CD14-positive monocyte (primary cell): ENCODE results near the gene PCDHB3. TPM values are rescaled to one million over a fixed set of nuclear protein-coding genes. Genes with fewer than 3 reads are reported as not detected.
A peak's percentile ranks its signal among the peaks of the same experiment; 100 is the strongest.

Experiments used
- DNase-seq, 3 donors: peaks; one replicate each; pipeline ENCODE4 v3.0.0-alpha.2; 2011 to 2022
- H2AFZ ChIP-seq: 2 replicates; pipeline ENCODE4 v1.6.0; 2012; ENCODE audit warnings: mild to moderate bottlenecking, low read depth, low read length, inconsistent platforms; ENCODE audit not compliant: insufficient read depth, poor library complexity, severe bottlenecking
- H3K27ac ChIP-seq, 2 donors: 1 replicate in 1 of 2; 2 replicates in 1 of 2; pipeline ENCODE4 v1.5.1; 2012 to 2013; ENCODE audit warnings: low read length in 2 of 2, control low read depth in 1 of 2, inconsistent platforms in 1 of 2, low read depth in 1 of 2, mild to moderate bottlenecking in 1 of 2
- H3K27me3 ChIP-seq, 2 donors: one replicate each; pipeline versions ENCODE4 v1.6.0 to v1.6.1; 2011 to 2013; ENCODE audit warnings: low read length in 2 of 2; ENCODE audit not compliant: control insufficient read depth in 2 of 2, insufficient read depth in 2 of 2
- H3K36me3 ChIP-seq, 2 donors: replicated peaks in 1 of 2; 1 replicate in 1 of 2; 2 replicates in 1 of 2; pipeline versions ENCODE4 v1.5.1 to v1.6.1; 2012 to 2013; ENCODE audit warnings: low read length in 2 of 2, control low read depth in 1 of 2, inconsistent platforms in 1 of 2, mild to moderate bottlenecking in 1 of 2; ENCODE audit not compliant: insufficient read depth in 2 of 2, control insufficient read depth in 1 of 2
- H3K4me1 ChIP-seq, 2 donors: 1 replicate in 1 of 2; 2 replicates in 1 of 2; pipeline versions ENCODE4 v1.5.1 to v1.6.1; 2012 to 2013; ENCODE audit warnings: low read length in 2 of 2, control low read depth in 1 of 2, inconsistent platforms in 1 of 2, mild to moderate bottlenecking in 1 of 2, moderate library complexity in 1 of 2; ENCODE audit not compliant: insufficient read depth in 2 of 2, control insufficient read depth in 1 of 2
- H3K4me2 ChIP-seq: replicated peaks from 2 replicates; pipeline ENCODE3; 2012; ENCODE audit warnings: low read length, moderate library complexity, mild to moderate bottlenecking; ENCODE audit not compliant: poor library complexity, severe bottlenecking; ENCODE audit errors: extremely low read depth
- H3K4me3 ChIP-seq, 3 experiments: fragments of 200-600 bp in 1 of 3; sonication (generic) in 1 of 3; replicated peaks in 1 of 3; 1 replicate in 2 of 3; 2 replicates in 1 of 3; pipeline ENCODE4 v1.5.1; 2011 to 2013; ENCODE audit warnings: low read length in 3 of 3, mild to moderate bottlenecking in 3 of 3, control low read depth in 2 of 3, low read depth in 2 of 3, inconsistent platforms in 1 of 3, moderate library complexity in 1 of 3
- H3K79me2 ChIP-seq: 2 replicates; pipeline ENCODE4 v1.6.0; 2012; ENCODE audit warnings: mild to moderate bottlenecking, control low read depth, inconsistent platforms, low read length, moderate library complexity; ENCODE audit not compliant: insufficient read depth
- H3K9ac ChIP-seq: 2 replicates; pipeline ENCODE4 v1.6.0; 2017; ENCODE audit warnings: low read length, mild to moderate bottlenecking; ENCODE audit not compliant: insufficient read depth, poor library complexity, severe bottlenecking
- H3K9me3 ChIP-seq, 2 donors: replicated peaks in 1 of 2; 1 replicate in 1 of 2; 2 replicates in 1 of 2; pipeline versions ENCODE4 v1.5.1 to v1.6.1; 2012 to 2013; ENCODE audit warnings: low read length in 2 of 2, control low read depth in 1 of 2; ENCODE audit not compliant: control insufficient read depth in 1 of 2, insufficient read depth in 1 of 2
- H4K20me1 ChIP-seq: 2 replicates; pipeline ENCODE4 v1.6.0; 2012; ENCODE audit warnings: mild to moderate bottlenecking, low read length, control low read depth, moderate library complexity; ENCODE audit not compliant: insufficient read depth
- H3K27ac Mint-ChIP-seq, 7 donors: one replicate each; pipeline ENCODE4 v1.8.0; 2020; ENCODE audit warnings: mild to moderate bottlenecking in 7 of 7, mixed read lengths in 7 of 7, moderate library complexity in 6 of 7, inconsistent platforms in 2 of 7
- H3K27me3 Mint-ChIP-seq, 3 donors: one replicate each; pipeline ENCODE4 v1.8.0; 2021 to 2022; ENCODE audit warnings: low read depth in 3 of 3, mild to moderate bottlenecking in 3 of 3, mixed read lengths in 3 of 3, moderate library complexity in 3 of 3, inconsistent platforms in 1 of 3
- H3K36me3 Mint-ChIP-seq, 2 donors: one replicate each; pipeline ENCODE4 v1.8.0; 2020; ENCODE audit warnings: mixed read lengths in 2 of 2, inconsistent platforms in 1 of 2, mild to moderate bottlenecking in 1 of 2
- H3K4me1 Mint-ChIP-seq: one replicate; pipeline ENCODE4 v1.8.0; 2020; ENCODE audit warnings: mild to moderate bottlenecking, mixed read lengths
- H3K4me3 Mint-ChIP-seq, 2 donors: one replicate each; pipeline ENCODE4 v1.8.0; 2020; ENCODE audit warnings: mild to moderate bottlenecking in 2 of 2, mixed read lengths in 2 of 2, moderate library complexity in 1 of 2
- H3K9me3 Mint-ChIP-seq, 7 donors: one replicate each; pipeline ENCODE4 v1.8.0; 2020 to 2022; ENCODE audit warnings: mixed read lengths in 7 of 7, mild to moderate bottlenecking in 6 of 7, moderate library complexity in 6 of 7, inconsistent platforms in 2 of 7
- CTCF ChIP-seq: fragments of 200-600 bp; IDR thresholded peaks from one replicate; pipeline ENCODE4 v1.8.0; 2022; ENCODE audit warnings: antibody characterized with exemption, mild to moderate bottlenecking
- WGBS: methylation state at CpG from one replicate; pipeline ENCODE4 v1.1.5; 2013; ENCODE audit warnings: missing lambda C conversion rate; ENCODE audit not compliant: insufficient coverage; 5-methylcytosine and 5-hydroxymethylcytosine counted together
- intact Hi-C, 2 donors: fragments of 100-400 bp; cut with micrococcal nuclease; formaldehyde crosslinking; loops; one replicate each; pipeline versions ENCODE4 v1.15.0 to v1.15.1; 2023
- polyA plus RNA-seq, 3 donors: library from polyadenylated mRNA; depleted of rRNA in 1 of 3; unstranded in 2 of 3; stranded (reverse) in 1 of 3; fragments of 300-500 nt in 2 of 3; fragments of >200 nt in 1 of 3; fragmentation: Illumina TruSeq in 2 of 3; gene quantifications; 1 replicate in 2 of 3; 2 replicates in 1 of 3; pipeline ENCODE4 v1.2.3, GENCODE V29; 2012 to 2021

The PCDHB3 gene
- polyA plus RNA-seq, 3 donors: not detected

- H2AFZ ChIP-seq: no peak overlapping the region
- peaks cover 15 to 28% (median 20%) of the 10 kb centered on the region in 7 donors for H3K9me3 Mint-ChIP-seq
- H3K4me3 ChIP-seq: no peak overlapping the region
- no peaks in the 10 kb centered on the region for H3K36me3 ChIP-seq
- H4K20me1 ChIP-seq: no peaks in the 10 kb centered on the region
- H3K79me2 ChIP-seq: no peaks in the 10 kb centered on the region
- TF ChIP-seq CTCF: no peak
- no peak overlapping the region for H3K9ac ChIP-seq
- no peaks in the 10 kb centered on the region for H3K4me1 Mint-ChIP-seq
- no peaks in the 10 kb centered on the region for H3K36me3 Mint-ChIP-seq
- H3K27me3 ChIP-seq: peaks cover 0 to 3% of the 10 kb centered on the region in 2 donors
- no peak overlapping the region for H3K27ac Mint-ChIP-seq
- no peak overlapping the region for H3K27ac ChIP-seq
- H3K4me1 ChIP-seq: no peaks in the 10 kb centered on the region
- peaks cover 2 to 15% (median 13%) of the 10 kb centered on the region in 3 donors for H3K27me3 Mint-ChIP-seq
- DNase-seq: no peak
- peaks cover 10 to 12% of the 10 kb centered on the region in 2 donors for H3K9me3 ChIP-seq
- no CpG with 5 or more reads among the region's 1 CpG for WGBS
- no peak overlapping the region for H3K4me3 Mint-ChIP-seq
- intact Hi-C loops: no loop called here
- no peak overlapping the region for H3K4me2 ChIP-seq
Measured at GRCh38 chr5:141127305-141127704, 27.0 kb downstream of the PCDHB3 start.

- H3K9me3 ChIP-seq: peaks cover 27 to 28% of the 10 kb centered on the region in 2 donors
- no peaks in the 10 kb centered on the region for H3K4me1 ChIP-seq
- Mint-ChIP-seq H3K4me3 (peak within 1 kb of the TSS in 1 of 2 donors; percentile 36), H3K27me3 (peaks cover 1 to 19% (median 3%) of the 10 kb centered on the region in 3 donors), H3K4me1 (no peaks in the 10 kb centered on the region), H3K27ac (no peak within 1 kb of the TSS), H3K36me3 (no peaks in the 10 kb centered on the region), H3K9me3 (peaks cover 27 to 45% (median 37%) of the 10 kb centered on the region in 7 donors)
- peaks cover 0 to 6% of the 10 kb centered on the region in 2 donors for H3K27me3 ChIP-seq
- no peak for DNase-seq
- H3K4me3 ChIP-seq: no peak within 1 kb of the TSS
- no peak within 1 kb of the TSS for H2AFZ ChIP-seq
- no peaks in the 10 kb centered on the region for H3K79me2 ChIP-seq
- H3K9ac ChIP-seq: no peak within 1 kb of the TSS
- intact Hi-C loops: no loop called here
- no peaks in the 10 kb centered on the region for H3K36me3 ChIP-seq
- H3K4me2 ChIP-seq: no peak within 1 kb of the TSS
- TF ChIP-seq CTCF: no peak
- no peaks in the 10 kb centered on the region for H4K20me1 ChIP-seq
- H3K27ac ChIP-seq: no peak within 1 kb of the TSS
- 28% methylated on average over 21 of the region's 22 CpGs for WGBS
Measured at GRCh38 chr5:141135030-141135717, 34.9 kb downstream of the PCDHB3 start, which contains the start of gene PCDHB5. Gene PCDHB5 (plus strand): TSS chr5:141135206. CDS start chr5:141135435, 229 bp downstream.
